HCT116 (cell line): Measurements from ENCODE around the gene CFL1. TPM values are rescaled to one million over a fixed set of nuclear protein-coding genes. Genes with fewer than 3 reads are reported as not detected.

ENCODE experiments used
- ATAC-seq: fragments of 200-7000 bp; cut with Tn5 transposase; 2 replicates; pipeline ENCODE4 v1.9.1; 2020; ENCODE audit warnings: mild to moderate bottlenecking, moderate library complexity
- BruUV-seq: library from RNA; stranded (reverse); fragments of 400-500 nt; replicated peaks from 2 replicates; lab custom pipeline; 2021; lab: Mats Ljungman, UMichigan
- CTCF ChIA-PET: fragments of 300-600 bp; sonication (Branson Sonifier 250); formaldehyde crosslinking; loops from one replicate; lab custom pipeline; 2021; ENCODE audit warnings: antibody characterized with exemption; lab: Charles Lee
- POLR2A ChIA-PET: fragments of 300-600, 350-600 bp; sonication (Branson Sonifier 250); formaldehyde crosslinking; loops from one replicate; lab custom pipeline; 2021; ENCODE audit warnings: antibody characterized with exemption; lab: Charles Lee
- RAD21 ChIA-PET, 2 experiments: fragments of 300-600 bp; sonication (Branson Sonifier 250); formaldehyde crosslinking; loops; one replicate each; lab custom pipeline; 2023; ENCODE audit warnings: low total read pairs in 2 of 2; ENCODE audit not compliant: uncharacterized antibody in 2 of 2, unreplicated experiment in 2 of 2, low non-redundant PET in 1 of 2; lab: Charles Lee
- DNase-seq: peaks from one replicate; pipeline ENCODE4 v3.0.0-alpha.2; 2010; ENCODE audit warnings: low read depth, low spot score
- H2AFZ ChIP-seq: fragments of 200-600 bp; shearing (Covaris generic), sonication (generic); 2 replicates; pipeline ENCODE4 v1.6.1; 2017; ENCODE audit warnings: low read depth, mixed run types, mixed read lengths, antibody characterized with exemption, low read length; ENCODE audit not compliant: poor library complexity, severe bottlenecking
- H3K27ac ChIP-seq: 2 replicates; pipeline ENCODE4 v1.5.1; 2012; ENCODE audit warnings: low read depth, low read length
- H3K27me3 ChIP-seq: fragments of 200-600 bp; sonication (generic); 2 replicates; pipeline ENCODE4 v1.6.1; 2016; ENCODE audit warnings: mixed run types, low read length, mixed read lengths; ENCODE audit not compliant: insufficient read depth
- H3K36me3 ChIP-seq, 2 experiments: fragments of 200-500 bp in 1 of 2; fragments of 200-600 bp in 1 of 2; sonication (Bioruptor generic) in 1 of 2; sonication (generic) in 1 of 2; 2 replicates each; pipeline versions ENCODE4 v1.5.1 to v1.6.1; 2014 to 2016; ENCODE audit warnings: low read length in 2 of 2, inconsistent platforms in 1 of 2, mixed read lengths in 1 of 2, mixed run types in 1 of 2; ENCODE audit not compliant: insufficient read depth in 2 of 2, control insufficient read depth in 1 of 2
- H3K4me1 ChIP-seq, 2 experiments: fragments of 200-600 bp in 1 of 2; sonication (generic) in 1 of 2; 2 replicates each; pipeline versions ENCODE4 v1.5.1 to v1.6.1; 2012 to 2017; ENCODE audit warnings: low read length in 2 of 2, inconsistent platforms in 1 of 2, mild to moderate bottlenecking in 1 of 2, mixed read lengths in 1 of 2, mixed run types in 1 of 2, moderate library complexity in 1 of 2; ENCODE audit not compliant: insufficient read depth in 2 of 2, control insufficient read depth in 1 of 2
- H3K4me2 ChIP-seq: fragments of 200-600 bp; sonication (generic); 2 replicates; pipeline ENCODE4 v1.6.1; 2017; ENCODE audit warnings: mixed run types, low read length, mixed read lengths
- H3K4me3 ChIP-seq, 2 experiments: fragments of 200-600 bp in 1 of 2; sonication (generic) in 1 of 2; replicated peaks in 1 of 2; 2 replicates each; pipeline ENCODE4 v1.5.1; 2011 to 2016; ENCODE audit warnings: low read length in 2 of 2, control low read depth in 1 of 2, low read depth in 1 of 2, mild to moderate bottlenecking in 1 of 2, mixed read lengths in 1 of 2, mixed run types in 1 of 2
- H3K79me2 ChIP-seq: fragments of 200-600 bp; sonication (generic); 2 replicates; pipeline ENCODE4 v1.6.1; 2017; ENCODE audit warnings: mild to moderate bottlenecking, mixed run types, low read length, moderate library complexity, mixed read lengths; ENCODE audit not compliant: insufficient read depth
- H3K9ac ChIP-seq: fragments of 200-600 bp; sonication (generic); 2 replicates; pipeline ENCODE4 v1.6.1; 2016; ENCODE audit warnings: low read length, mixed read lengths
- H3K9me2 ChIP-seq: fragments of 200-600 bp; sonication (generic), shearing (Covaris generic); 2 replicates; pipeline ENCODE4 v1.6.1; 2017; ENCODE audit warnings: mixed run types, mild to moderate bottlenecking, moderate library complexity; ENCODE audit not compliant: insufficient read depth
- H3K9me3 ChIP-seq, 2 experiments: fragments of 200-500 bp in 1 of 2; fragments of 200-600 bp in 1 of 2; sonication (Bioruptor generic) in 1 of 2; sonication (generic) in 1 of 2; 2 replicates each; pipeline ENCODE4 v1.6.1; 2014 to 2017; ENCODE audit warnings: low read length in 2 of 2, mixed read lengths in 2 of 2, inconsistent platforms in 1 of 2, low read depth in 1 of 2, mild to moderate bottlenecking in 1 of 2, mixed run types in 1 of 2, moderate library complexity in 1 of 2; ENCODE audit not compliant: control insufficient read depth in 1 of 2, insufficient read depth in 1 of 2
- H4K20me1 ChIP-seq: fragments of 200-600 bp; sonication (generic), shearing (Covaris generic); 2 replicates; pipeline ENCODE4 v1.6.1; 2017; ENCODE audit warnings: mixed run types, mild to moderate bottlenecking, moderate library complexity; ENCODE audit not compliant: insufficient read depth
- EGR1 ChIP-seq: IDR thresholded peaks from 2 replicates; pipeline ENCODE4 v1.6.1; 2012; ENCODE audit warnings: low read depth
- EZH2phosphoT487 ChIP-seq: fragments of 200-600 bp; IDR thresholded peaks from 2 replicates; pipeline ENCODE4 v1.6.1; 2018; ENCODE audit warnings: antibody characterized with exemption, borderline replicate concordance
- MAX ChIP-seq: IDR thresholded peaks from 2 replicates; pipeline ENCODE4 v1.6.1; 2012
- RAD21 ChIP-seq: IDR thresholded peaks from 2 replicates; pipeline ENCODE4 v1.6.1; 2012; ENCODE audit warnings: low read depth, mild to moderate bottlenecking
- SIN3A ChIP-seq: IDR thresholded peaks from 2 replicates; pipeline ENCODE4 v1.6.1; 2012; ENCODE audit warnings: low read depth
- intact Hi-C: fragments of 100-400 bp; cut with micrococcal nuclease; formaldehyde crosslinking; loops from 2 replicates; pipeline ENCODE4 v1.10.0; 2022
- total RNA-seq: library from RNA; stranded (reverse); gene quantifications from one replicate; pipeline ENCODE4 v1.2.1, GENCODE V29; 2021; ENCODE audit not compliant: unreplicated experiment

CFL1 gene
- total RNA-seq, 1 experiment from 2014 or later = 1,270 TPM

- Histone ChIP-seq H3K36me3 (no peaks in the 10 kb centered on the region), H3K9me2 (no peaks in the 10 kb centered on the region), H3K27me3 (no peaks in the 10 kb centered on the region), H3K27ac (no peak overlapping the region), H3K9ac (no peak overlapping the region), H2AFZ (no peak overlapping the region), H4K20me1 (no peaks in the 10 kb centered on the region), H3K79me2 (no peaks in the 10 kb centered on the region), H3K4me3 (no peak overlapping the region), H3K4me1 (peaks cover 0 to 2% of the 10 kb centered on the region in 2 experiments; a peak in 2 of 4 replicates), H3K9me3 (no peaks in the 10 kb centered on the region), H3K4me2 (no peak overlapping the region)
- POLR2A ChIA-PET = no interaction called here
- RAD21 ChIA-PET = no interaction called here
- BruUV-seq = no TSS peak
- CTCF ChIA-PET = interaction anchor here (2.4 kb wide), 1 partner anchor 32 kb away, joined by 10 read pairs; the partner anchor contains the start of gene AP5B1
- ATAC-seq (no peak), DNase-seq (no peak)
- TF ChIP-seq SIN3A = no peak
- TF ChIP-seq EZH2phosphoT487 = no peak
- TF ChIP-seq MAX = no peak
- intact Hi-C loops = no loop called here
Measured at GRCh38 chr11:65811764-65812475, 46.1 kb downstream of the CFL1 start.

- H3K4me3 ChIP-seq = no peak overlapping the region
- no peak overlapping the region for H3K4me2 ChIP-seq
- no peaks in the 10 kb centered on the region for H3K27me3 ChIP-seq
- H2AFZ ChIP-seq = no peak overlapping the region
- ATAC-seq (peak; percentile 73), DNase-seq (no peak)
- POLR2A ChIA-PET = no interaction called here
- H3K9me3 ChIP-seq = no peaks in the 10 kb centered on the region
- no peaks in the 10 kb centered on the region for H3K4me1 ChIP-seq
- H3K36me3 ChIP-seq = no peaks in the 10 kb centered on the region
- no peaks in the 10 kb centered on the region for H3K79me2 ChIP-seq
- no TSS peak for BruUV-seq
- no peaks in the 10 kb centered on the region for H4K20me1 ChIP-seq
- peak; percentile 31 for TF ChIP-seq RAD21
- TF ChIP-seq EGR1 = no peak
- CTCF ChIA-PET = interaction anchor here (0.9 to 1.2 kb wide), 2 partner anchors 30 to 49 kb away, joined by 3 read pairs; no protein-coding TSS in a partner anchor
- no peaks in the 10 kb centered on the region for H3K9me2 ChIP-seq
- no peak overlapping the region for H3K9ac ChIP-seq
- H3K27ac ChIP-seq = no peak overlapping the region
- intact Hi-C loops = no loop called here
- RAD21 ChIA-PET = no interaction called here
Measured at GRCh38 chr11:65810046-65810868, 47.7 kb downstream of the CFL1 start.
